ENCODE measurements around the gene EXOSC1.

GRCh38 chr10:97465982-97466381, 20.2 kb upstream of the EXOSC1 start:
- TF ChIP-seq POLR2AphosphoS5 (IDR thresholded peaks at IDR 0.05; ENCODE audit: low read depth, low read length) (no peak), TAF1 (IDR thresholded peaks at IDR 0.05; ENCODE audit: borderline replicate concordance, insufficient read depth, low read length) (no peak), REST (IDR thresholded peaks at IDR 0.05; ENCODE audit: insufficient read depth in 1 of 2, low read depth in 2 of 2, low read length in 2 of 2) (no peak), SIN3A (IDR thresholded peaks at IDR 0.05; ENCODE audit: borderline replicate concordance, insufficient read depth, low read length) (no peak), FOXP2 (optimal IDR thresholded peaks at IDR 0.05; ENCODE audit: borderline replicate concordance, extremely low read depth, extremely low read length, insufficient read depth) (no peak)
